HuH-7.5 (cell line): ENCODE data around the gene DCAF4.
A peak's percentile ranks its signal among the peaks of the same experiment; 100 is the strongest.

Experiments used
- DNase-seq: peaks from one replicate; pipeline ENCODE4 v3.0.0; 2011; ENCODE audit warnings: low spot score

Gene DCAF4

DNA sequence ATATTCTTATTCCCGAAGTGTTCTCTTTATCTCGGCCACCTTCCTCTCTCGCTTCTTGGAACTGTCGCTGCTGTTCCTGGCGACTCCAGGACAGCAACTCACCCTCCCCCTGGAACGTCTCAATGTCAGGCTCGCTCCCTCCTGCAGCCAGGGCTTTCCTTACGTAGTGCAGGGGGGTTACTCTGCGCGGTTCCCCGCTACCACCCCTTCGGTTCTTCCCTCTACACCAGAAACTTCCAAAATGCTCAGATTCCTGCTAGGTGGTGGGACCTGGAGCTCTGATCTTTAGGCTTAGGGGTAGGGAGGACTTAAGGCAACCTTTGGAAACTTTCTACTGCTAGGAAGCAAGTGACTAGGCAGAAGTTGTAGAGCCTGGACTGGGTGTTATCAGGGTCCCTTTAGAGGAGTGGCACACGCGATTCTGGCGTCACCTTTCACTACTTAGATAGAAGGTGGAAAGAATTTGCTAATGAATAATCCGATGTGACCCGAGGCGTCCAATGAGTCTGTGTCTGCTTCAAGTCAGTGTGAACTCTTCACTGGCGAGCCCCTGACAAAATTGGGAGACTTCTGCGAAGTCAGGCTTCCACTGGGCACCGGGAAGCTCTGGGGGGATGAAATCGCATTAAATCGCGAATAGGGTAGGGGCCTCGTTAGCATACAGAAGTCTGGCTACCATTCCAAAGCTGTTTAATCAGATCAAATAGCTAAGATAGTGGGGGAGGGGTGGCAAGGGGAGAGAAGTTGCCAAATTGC is 31.5 kb upstream of the DCAF4 start:
- DNase-seq, result no peak

DNA sequence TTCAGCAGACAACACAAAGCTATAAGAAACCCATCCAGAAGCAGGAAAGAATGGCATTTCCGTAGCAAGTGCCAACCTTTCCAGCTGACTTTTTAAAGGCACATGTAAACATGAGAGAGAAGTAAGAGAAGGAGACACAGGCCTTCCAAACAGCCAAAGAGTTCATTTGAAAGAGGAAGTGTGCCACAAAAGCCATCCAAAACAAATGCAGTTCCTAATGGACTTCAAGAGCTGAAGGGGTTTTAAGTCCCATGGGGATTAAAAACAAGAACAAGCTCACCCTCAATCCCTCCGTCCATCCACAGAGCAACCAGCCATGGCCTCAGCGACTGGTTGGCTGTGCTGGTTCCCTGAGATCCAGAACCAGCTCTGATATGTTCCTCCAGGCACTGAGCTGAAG is 27.8 kb upstream of the DCAF4 start:
- no peak for DNase-seq

DNA sequence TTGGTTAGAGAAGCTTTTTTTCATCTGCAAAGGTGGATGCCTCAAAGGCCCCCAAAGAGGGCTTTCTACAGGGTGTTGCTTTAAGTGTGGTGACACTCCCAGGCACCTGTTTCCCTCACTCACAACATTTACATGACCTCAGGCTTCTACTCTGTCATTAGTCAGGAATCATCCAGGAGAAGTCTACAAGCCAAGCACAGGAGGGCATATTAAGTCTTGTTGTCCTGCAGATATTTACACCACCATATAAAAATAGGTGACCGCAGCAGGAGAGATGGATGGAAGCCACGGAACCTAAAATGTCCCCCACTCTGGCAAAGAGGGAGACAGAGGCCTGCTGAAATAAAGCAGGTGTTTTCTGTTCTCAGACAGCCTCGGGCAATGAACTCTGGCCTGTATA is 24.9 kb upstream of the DCAF4 start:
- no peak for DNase-seq

DNA sequence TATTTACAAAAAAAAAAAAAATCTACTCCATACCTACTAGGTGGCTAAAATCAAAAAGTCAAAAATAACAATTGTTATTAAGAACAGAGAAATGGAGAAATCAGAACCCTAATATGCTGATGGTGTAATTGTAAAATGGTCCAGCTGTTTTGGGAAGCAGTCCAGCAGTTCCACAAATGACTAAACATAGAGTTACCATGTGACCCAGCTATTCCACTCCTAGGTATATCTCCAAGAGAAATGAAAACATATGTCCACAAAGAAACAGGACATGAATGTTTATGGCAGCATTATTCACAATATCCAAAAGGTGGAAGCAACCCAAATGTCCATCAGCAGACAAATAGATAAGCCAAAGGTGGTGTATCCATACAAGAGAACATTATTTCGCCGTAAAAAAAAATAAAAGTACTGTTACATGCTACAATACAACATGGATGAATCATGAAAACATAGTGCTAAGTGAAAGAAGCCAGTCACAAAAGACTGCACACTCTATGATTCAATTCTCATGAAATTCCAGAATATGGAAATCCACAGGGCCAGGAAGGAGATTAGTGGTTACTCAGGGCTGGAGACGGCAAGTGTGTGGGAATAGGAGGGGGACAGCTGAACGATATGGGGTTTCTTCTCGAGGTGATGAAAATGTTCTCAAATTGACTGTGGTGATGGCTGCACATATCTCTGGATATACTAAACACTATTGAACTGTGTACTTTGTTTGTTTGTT is 23.3 kb upstream of the DCAF4 start:
- DNase-seq, result no peak

DNA sequence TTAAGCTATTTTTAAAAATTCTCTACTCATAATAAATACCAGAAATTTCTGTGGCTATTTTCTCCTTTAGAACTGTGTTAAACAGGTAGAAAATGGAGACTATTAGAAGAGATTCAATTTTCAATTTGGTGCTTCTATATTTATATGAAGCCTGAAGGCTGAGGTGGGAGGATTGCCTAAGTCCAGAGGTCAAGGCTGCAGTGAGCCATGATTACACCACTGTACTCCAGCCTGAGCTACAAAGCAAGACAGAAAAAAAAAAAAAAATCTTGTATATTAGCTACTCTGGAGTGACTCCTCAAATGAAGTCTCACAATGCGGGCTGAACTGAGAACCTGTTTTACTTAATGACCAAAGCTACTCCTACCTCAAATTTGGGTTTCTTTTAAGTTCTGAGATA is 22.5 kb upstream of the DCAF4 start:
- no peak for DNase-seq

DNA sequence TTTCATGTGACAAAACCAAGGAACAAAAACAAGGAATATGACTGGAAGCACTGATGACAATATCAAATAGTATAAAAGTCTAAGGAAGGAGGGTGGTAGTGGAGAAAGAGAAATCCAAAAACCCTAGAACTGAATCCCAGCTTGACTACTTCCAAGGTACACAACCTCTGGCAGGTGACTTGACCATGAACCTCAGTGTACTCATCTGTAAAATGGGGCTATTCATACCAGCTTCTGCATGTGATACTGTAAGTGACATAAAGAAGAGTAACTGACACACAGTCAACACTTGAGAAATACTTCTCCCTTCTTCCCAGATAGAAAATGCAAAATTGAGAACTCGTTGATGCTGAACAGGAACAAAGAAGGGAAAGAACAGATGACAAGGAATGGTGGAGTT is 22.0 kb upstream of the DCAF4 start:
- no peak for DNase-seq

DNA sequence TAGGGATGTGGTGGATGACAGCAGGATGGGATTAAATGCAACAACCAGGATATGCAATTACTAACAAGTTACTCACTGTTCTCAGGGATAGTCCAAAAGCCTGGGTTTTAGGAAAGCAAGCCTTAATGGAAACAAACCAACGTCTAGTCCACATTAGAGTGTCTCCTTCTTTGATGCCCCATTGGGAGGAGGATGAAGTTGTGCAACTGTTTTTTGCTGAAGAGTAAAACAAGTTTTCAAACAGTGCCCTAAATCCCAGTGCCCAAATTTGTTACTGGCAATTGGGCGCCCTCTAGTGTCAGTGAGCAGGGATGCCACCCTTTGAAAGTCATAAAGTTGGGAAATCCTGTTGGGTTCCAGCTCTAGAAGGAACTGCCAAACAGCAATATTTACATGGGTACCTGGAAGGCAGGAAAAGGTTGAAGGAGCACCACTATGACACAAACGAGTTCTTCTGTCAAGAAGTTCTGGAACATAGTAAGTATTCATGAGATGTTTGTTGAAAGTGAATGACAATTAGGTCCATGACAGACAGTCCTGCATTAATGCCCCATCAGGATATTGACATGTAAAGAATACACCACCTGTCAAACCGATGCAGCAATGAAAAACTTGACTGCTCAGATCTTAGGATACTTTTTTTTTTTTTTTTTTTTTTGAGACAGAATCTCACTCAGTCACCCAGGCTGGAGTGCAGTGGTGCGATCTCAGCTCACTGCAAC is 21.3 kb upstream of the DCAF4 start:
- peak; percentile 26 for DNase-seq

DNA sequence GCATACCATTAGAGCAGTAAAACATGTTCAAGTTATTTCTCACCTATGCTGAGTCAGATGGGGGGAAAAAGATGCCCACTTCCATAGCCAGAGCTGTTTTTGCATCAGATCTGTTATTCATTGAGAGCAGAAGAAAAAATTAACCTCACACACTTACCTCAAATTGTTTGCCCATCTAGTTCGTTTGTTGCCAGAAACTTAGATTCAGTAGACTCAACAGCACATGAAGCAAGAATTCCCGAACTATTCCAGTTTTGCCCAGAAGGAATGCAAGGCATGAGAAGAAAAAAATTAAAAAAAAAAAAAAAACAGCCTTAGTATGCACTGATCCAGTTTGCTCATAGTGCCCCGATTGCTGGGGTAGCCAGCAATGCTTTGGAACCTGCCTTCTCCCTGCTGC is 19.9 kb upstream of the DCAF4 start:
- no peak for DNase-seq

DNA sequence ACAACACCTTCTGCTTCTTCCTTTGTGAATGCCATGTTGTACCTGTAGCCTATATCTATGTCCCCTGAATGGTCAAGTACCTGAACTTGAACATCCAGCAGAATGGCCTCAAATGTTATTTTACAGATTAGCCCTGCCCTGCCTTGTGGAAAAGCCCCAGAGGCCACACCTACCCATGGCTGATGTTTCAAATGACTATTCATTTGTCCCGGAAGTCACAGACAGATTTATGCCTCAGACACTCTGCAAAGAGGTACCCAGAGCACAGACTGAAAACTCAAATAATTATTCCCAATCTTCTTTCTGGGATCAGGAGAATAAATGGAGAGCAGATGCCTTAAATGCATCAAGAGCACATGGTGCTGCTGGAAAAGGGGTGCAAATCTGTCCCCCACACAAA is 19.4 kb upstream of the DCAF4 start:
- DNase-seq, result no peak

DNA sequence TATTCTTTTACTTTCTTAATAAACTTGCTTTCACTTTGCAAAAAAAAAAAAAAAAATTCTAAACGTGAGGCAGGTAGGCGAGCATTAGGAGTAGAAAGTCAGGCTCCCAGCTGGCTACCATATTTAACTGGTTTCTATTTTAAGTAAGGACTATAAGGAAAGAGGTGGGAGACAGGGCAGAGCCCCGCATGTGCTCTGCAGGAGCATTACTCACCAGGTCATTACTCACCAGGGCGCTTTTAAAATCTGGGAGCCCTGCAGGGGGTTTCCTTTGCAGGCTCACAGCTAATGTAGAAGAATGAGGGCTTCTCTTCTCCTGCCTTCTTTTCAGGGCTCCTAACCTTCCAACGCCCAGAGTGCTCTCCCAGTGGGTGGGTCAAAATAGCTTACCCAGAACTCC is 18.4 kb upstream of the DCAF4 start:
- DNase-seq, result no peak

DNA sequence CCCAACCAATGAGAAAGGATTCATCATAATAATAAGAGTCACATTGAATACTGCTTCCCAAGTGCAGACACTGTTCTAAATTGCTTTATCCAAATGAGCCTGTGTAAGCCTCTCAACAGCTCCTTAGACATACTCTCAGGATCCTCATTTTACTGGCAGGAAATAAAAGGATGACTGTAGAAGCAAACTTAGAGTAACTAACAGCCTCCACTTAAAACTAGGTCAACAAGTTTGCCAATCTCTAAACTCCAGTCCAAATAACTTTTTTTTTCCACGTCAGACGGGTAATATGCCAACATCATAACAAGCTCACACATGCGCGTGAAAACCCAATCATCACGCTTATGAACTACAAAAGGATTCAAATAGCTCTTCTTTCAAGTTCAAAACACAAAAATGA is 17.1 kb upstream of the DCAF4 start:
- DNase-seq, result no peak

DNA sequence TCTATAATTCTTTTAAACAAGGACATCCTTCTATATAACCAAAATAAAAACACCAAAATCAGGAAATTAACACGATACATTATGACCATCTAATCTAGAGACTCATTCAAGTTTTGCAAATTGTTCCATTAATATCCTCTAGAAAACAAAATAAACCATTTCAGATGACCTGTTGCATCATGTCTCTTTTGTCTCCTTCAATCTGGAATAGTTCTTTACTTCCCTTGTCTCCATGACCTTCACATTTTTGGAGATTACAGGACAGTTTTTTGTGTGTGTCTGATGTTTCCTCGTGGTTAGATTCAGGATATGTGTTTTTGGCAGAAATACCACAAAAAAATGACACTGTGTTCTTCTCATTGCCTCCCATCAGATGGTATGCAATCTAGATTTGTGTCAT is 12.5 kb upstream of the DCAF4 start:
- DNase-seq, result no peak

DNA sequence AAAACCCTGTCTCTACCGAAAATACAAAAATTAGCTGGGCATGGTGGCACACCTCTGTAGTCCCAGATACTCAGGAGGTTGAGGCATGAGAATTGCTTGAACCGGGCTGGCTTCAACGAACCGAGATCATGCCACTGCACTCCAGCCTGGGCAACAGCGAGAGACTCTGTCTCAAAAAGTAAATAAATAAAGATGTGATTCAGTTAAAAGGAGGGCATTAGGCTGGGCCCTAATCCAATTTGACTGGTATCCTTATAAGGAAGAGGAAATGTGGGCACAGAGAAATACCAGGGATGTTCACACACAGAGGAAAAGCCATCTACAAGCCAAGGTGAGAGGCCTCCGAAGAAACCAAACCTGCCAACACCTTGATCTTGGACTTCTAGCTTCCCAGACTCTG is 10.1 kb upstream of the DCAF4 start:
- no peak for DNase-seq

DNA sequence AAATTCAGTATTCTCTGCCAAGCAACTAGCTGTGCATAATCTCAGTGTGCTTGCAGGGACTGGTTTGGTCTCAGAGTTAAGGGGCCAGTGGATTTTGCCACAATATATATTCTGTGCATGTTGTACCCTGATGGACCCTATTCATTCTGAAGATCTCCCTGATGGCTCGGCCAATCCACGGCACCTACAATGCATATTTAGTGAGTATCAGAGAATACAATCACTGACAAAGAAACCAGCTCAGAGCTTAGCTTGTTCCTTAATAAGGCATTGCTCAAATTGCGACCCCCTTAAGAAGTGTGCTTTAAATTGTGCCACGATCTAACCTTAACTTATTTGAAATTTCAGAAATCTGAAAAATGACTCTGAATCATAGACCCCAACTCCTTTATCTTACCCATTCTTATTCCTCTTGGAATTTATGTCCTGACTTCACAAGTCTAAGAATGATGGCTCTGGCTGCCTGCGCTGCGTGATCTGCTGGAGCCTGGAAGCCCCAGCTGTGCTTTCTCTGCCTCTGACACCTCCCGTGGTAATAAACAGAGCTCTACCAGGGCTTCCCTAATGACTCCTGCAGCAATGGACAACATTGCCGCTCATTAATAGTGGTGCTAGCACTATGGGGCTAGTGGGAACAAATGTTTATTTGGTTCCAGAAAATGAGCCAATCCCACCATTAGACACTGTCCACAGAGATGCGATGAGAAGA is 9.0 kb upstream of the DCAF4 start:
- DNase-seq, result no peak

DNA sequence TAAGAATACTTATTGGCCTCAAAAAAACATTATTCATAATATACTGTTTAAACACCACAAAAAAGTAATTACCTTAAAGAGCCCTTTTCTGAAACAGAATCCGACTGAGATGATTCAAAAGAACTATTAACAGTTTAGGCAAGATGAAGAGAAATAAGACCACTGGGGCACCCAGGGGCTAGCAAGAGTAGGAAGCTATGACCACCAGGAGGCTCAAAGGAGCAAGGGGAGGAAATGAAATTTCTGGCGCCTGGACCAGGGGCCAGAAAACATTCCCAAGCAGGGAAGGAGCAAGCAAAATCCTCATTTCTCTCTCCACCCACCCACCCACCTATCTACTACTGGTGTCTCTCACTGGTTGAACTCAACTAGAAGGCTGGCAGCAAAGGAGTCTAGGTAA is 6.3 kb upstream of the DCAF4 start:
- DNase-seq, result no peak

DNA sequence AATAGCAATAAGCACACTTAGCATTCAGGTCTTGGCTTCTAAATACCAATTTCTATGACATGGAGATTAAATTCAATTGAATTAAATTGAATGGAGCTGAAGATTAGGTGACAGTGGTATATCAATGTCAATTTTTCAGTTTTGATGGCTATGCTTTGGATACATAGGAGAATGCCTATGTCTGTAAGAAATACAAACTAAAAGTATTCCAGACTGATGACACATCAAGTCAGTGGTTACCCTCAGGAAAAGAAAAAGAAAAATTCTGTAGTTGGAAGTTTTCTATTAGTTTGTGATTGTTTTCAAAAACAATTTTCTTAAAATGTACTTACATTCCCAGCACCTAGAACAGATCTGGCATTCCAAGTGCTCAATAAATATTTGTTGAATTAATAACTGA is 4.9 kb upstream of the DCAF4 start:
- DNase-seq, result no peak

DNA sequence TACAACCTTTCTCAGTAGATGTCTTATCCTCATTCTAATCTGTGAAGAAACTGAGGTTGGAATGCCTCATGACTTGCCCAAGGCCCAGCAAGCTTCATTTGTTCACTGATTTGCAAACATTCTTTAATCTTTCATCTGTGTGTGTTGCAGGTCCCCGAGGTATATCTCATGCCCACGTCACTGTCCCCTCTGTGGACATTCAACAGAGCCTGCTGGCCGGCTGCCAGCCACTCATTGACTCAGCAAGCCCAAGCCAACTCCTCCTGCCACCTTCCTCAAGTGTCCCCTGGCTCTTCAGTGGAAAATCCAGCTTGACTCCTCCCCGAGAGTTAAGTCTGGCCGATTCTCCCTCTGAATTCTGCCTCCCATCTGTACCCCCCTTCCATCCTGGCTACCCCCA is 1.9 kb upstream of the DCAF4 start:
- DNase-seq, result no peak

DNA sequence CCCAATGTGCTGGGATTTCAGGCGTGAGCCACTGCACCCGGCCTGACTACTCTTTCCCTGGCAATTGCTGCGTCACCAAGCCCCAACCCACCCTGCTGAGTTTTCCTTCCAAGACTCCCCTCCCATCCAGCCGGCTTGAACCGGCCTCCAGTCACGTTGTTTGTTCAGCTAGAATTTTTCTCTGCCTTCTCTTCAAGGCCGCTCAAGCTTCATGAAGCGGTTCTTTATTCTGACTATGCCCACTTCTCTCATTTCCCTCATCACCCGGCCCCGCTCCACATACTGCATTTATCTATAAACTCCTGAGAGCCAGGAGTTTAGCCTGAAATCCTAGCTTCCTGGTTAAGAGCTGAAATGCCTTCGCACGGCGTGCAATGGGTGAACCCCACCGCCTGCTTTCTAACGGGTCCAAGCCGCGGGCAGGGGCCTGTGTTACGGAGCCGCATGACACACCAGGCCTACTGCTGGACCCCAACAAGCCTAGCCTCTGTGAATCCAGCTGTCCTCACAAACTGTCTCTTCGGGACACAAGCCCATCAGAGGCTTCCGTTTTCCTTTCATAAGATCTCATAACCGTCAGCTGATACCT is 999 bp upstream of the DCAF4 start:
- no peak for DNase-seq

DNA sequence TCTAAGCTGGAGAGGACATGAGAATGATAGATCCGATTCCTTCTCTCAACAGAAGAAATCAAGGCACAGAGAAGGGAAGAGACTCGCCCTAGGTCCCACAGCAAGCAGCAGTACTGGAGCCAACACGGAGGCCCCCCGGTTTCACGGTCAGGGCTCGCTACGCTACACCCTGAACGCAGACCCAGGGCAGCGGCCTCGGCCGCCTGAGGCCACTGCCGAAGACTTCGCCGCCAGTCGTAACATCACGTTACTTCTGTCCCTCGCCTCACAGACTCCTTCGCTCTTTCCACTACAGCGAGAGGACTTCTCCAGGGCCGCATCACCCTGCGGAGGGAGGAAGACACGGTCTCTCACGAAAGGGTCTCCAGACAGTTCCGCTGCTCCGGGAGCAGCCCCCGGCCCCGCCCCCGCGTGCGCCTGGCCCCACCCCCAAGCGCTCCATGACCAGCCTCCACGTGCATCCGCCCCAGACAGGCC is 411 bp upstream of the DCAF4 start:
- peak; percentile 40 for DNase-seq

DNA sequence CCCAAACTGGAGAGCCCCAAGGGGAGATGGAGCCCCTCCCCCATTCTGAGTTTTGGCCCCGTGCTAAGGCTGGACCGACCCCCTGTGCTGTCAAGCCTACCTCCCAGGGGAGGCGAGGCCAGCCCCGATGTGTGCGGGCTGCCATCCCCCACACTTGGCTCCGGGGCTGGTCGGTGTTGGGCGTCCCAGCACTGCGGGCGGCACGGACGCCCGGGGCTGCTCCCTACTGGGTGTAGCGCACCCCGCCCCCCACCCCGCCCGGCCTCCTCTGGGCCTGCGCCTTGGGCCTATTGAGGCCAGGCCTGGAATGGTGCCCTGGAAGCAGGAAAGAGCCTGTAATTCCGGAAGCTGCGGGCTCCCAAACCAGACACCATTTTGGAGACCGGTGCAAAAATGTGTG is 2.6 kb downstream of the DCAF4 start:
- DNase-seq, result no peak

DNA sequence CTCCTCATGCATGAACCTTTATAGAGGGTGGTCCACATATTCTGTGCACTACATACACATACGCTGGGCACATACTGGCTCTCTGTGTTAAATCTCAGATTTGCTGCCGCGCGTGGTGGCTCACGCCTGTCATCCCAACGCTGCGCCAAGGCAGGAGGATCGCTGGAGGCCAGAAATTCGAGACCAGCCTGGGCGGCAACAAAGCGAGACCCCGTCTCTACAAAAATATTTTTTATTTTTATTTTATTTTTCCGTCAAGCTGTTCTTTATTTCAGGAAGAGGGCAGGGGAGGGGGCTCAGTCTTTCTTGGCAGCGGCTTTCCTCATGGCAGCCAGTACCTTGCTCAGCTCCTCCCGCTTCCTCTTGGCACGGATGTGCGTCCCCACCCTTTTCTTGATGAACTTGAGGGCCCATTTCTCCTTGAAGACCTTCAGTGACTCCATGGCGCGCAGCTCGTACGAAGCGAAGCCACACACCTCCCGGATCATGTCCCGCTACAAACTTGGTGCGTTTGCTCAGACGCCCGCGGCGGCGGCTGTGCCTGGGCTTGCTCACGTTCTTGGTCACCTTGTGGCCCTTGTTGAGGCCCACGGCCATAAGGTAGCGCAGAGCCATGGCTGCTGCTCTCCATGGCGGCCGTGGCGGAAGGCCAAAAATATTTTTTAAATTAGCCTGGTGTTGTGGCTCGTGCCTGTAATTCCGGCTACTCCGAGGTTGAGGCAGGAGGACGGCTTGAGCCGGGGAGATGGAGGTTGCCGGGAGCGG is 3.2 kb downstream of the DCAF4 start:
- DNase-seq, result no peak
